Esophagus (tissue), 2 donors: Measurements from ENCODE around the gene HMGA1. TPM values are rescaled to one million over a fixed set of nuclear protein-coding genes. Genes with fewer than 3 reads are reported as not detected.

Experiments used
- H3K27ac ChIP-seq, 2 donors: one replicate each; pipeline ENCODE4 v1.5.1; 2013; ENCODE audit warnings: low read depth in 2 of 2, mild to moderate bottlenecking in 2 of 2, inconsistent platforms in 1 of 2, low read length in 1 of 2, moderate library complexity in 1 of 2
- H3K27me3 ChIP-seq, 2 donors: one replicate each; pipeline ENCODE4 v1.6.1; 2013; ENCODE audit warnings: low read length in 2 of 2, control low read depth in 1 of 2, mild to moderate bottlenecking in 1 of 2; ENCODE audit not compliant: insufficient read depth in 2 of 2, control insufficient read depth in 1 of 2
- H3K36me3 ChIP-seq, 2 donors: one replicate each; pipeline ENCODE4 v1.6.1; 2013; ENCODE audit warnings: low read length in 1 of 2; ENCODE audit not compliant: control insufficient read depth in 2 of 2, insufficient read depth in 2 of 2
- H3K4me1 ChIP-seq, 2 donors: one replicate each; pipeline ENCODE4 v1.6.1; 2013; ENCODE audit warnings: low read length in 1 of 2; ENCODE audit not compliant: control insufficient read depth in 2 of 2, insufficient read depth in 2 of 2
- H3K4me3 ChIP-seq, 2 donors: one replicate each; pipeline ENCODE4 v1.5.1; 2013; ENCODE audit warnings: low read length in 2 of 2, mild to moderate bottlenecking in 2 of 2, low read depth in 1 of 2, moderate library complexity in 1 of 2
- H3K9me3 ChIP-seq, 2 donors: one replicate each; pipeline ENCODE4 v1.6.1; 2013; ENCODE audit warnings: mild to moderate bottlenecking in 2 of 2, low read depth in 1 of 2, low read length in 1 of 2, moderate library complexity in 1 of 2; ENCODE audit not compliant: control insufficient read depth in 2 of 2, insufficient read depth in 1 of 2
- WGBS, 2 donors: extraction: QIAGEN DNeasy Blood & Tissue Kit; methylation state at CpG; one replicate each; pipeline ENCODE4 v1.1.7; 2013; 5-methylcytosine and 5-hydroxymethylcytosine counted together
- polyA plus RNA-seq, 2 donors: library from polyadenylated mRNA; stranded (reverse); fragments of 200-250 nt; gene quantifications; one replicate each; pipeline ENCODE4 v1.2.3, GENCODE V29; 2013
- donor health status: healthy with polysubstance abuse.
- donor health status: Bipolar disorder and iron deficiency.

HMGA1 gene
- polyA plus RNA-seq, 2 donors: 202 to 211 TPM

GRCh38 chr6:34273242-34273805 lies 36.7 kb downstream of the HMGA1 start:
- no peak overlapping the region for H3K27ac ChIP-seq
- WGBS, 2 donors: 68 to 70% methylated on average over 3 of the region's 3 CpGs
- no peaks in the 10 kb centered on the region for H3K27me3 ChIP-seq

DNA sequence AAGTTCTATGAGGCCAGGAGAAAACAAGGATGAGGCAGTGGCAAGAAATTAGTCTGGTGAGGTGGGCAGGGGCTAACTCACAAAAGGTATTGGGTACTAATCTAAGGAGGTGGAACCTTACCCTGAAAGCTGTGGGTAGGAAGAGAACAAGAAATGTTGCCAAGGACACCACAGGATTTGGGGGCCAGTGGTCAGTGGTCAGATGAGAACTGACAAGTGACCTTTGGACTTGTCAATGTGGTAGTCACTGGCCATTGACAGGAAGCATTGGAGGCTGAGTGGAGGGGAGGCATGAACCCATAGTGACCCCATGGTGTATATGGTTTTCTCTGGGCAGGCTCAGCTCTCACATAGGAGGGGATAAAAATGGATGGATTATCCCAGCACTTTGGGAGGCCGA lies 37.5 kb downstream of the HMGA1 start:
- H3K27ac ChIP-seq: no peak overlapping the region
- H3K9me3 ChIP-seq: no peaks in the 10 kb centered on the region
- no peaks in the 10 kb centered on the region for H3K27me3 ChIP-seq
- H3K4me3 ChIP-seq: no peak overlapping the region
- no peaks in the 10 kb centered on the region for H3K4me1 ChIP-seq
- no peaks in the 10 kb centered on the region for H3K36me3 ChIP-seq
- WGBS, 2 donors: 94 to 95% methylated on average over 1 of the region's 1 CpG

More at GRCh38 chr6:34273242-34273805, 36.7 kb downstream of the HMGA1 start:
- Histone ChIP-seq H3K9me3 (no peaks in the 10 kb centered on the region), H3K36me3 (no peaks in the 10 kb centered on the region), H3K4me3 (no peak overlapping the region), H3K4me1 (no peaks in the 10 kb centered on the region)

- no peaks in the 10 kb centered on the region for H3K9me3 ChIP-seq
- H3K4me3 ChIP-seq: no peak overlapping the region
- WGBS, 2 donors: 87 to 96% methylated on average over 3 of the region's 3 CpGs
- peaks cover 0 to 3% of the 10 kb centered on the region in 2 donors for H3K36me3 ChIP-seq
- H3K4me1 ChIP-seq: no peaks in the 10 kb centered on the region
- no peak overlapping the region for H3K27ac ChIP-seq
- H3K27me3 ChIP-seq: no peaks in the 10 kb centered on the region
Measured at GRCh38 chr6:34275128-34275804, 38.6 kb downstream of the HMGA1 start.

GRCh38 chr6:34276191-34276590 lies 39.5 kb downstream of the HMGA1 start:
- Histone ChIP-seq H3K27ac (no peak overlapping the region), H3K9me3 (no peaks in the 10 kb centered on the region)

DNA sequence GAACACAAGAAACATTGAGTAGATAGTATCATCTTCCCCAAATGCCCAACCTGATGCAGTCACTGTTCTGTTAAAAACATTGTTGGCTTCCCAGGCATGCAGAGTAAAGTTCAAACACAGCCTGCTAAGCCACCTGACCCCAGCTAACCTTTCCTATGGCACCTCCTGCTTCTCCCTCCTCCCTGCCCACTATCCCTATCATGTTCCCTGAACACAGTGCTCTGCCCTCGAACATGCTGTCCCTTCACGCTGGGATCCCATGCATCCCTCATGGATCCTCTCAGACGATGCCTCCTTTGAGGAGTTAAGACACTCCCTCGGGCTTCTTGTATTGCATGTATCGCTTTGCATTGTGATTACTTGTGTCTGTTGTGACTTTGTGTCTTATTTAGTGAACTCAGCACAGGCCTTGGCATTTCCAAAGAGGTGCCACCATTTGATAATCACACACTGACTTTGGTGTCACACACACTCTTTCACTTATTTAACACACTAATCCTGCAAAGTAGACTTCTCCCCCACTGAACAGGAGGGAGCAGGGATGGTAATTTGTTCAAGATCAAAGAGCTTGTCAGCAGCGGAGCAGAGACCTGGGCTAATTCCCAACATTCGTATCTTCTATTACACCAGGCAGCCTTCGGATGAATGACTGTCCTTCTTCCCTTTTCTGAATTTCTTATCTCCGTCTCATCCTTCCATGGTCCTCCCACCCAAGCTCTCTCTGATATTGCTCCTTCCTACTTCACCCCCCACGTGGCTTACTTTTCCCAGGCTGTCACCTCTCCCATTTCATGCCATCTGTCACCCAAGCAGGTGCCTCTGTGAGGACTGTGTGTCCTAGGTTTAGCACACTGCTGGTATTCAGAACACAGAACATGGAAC lies 40.4 kb downstream of the HMGA1 start:
- no peaks in the 10 kb centered on the region for H3K4me1 ChIP-seq
- H3K27ac ChIP-seq: no peak overlapping the region
- no peaks in the 10 kb centered on the region for H3K27me3 ChIP-seq
- H3K36me3 ChIP-seq: peaks cover 2 to 3% of the 10 kb centered on the region in 2 donors
- 67 to 79% methylated on average over 10 of the region's 10 CpGs for WGBS, 2 donors
- H3K9me3 ChIP-seq: no peaks in the 10 kb centered on the region
- no peak overlapping the region for H3K4me3 ChIP-seq

More at GRCh38 chr6:34276191-34276590, 39.5 kb downstream of the HMGA1 start:
- no peaks in the 10 kb centered on the region for H3K27me3 ChIP-seq
- 89 to 96% methylated on average over 5 of the region's 5 CpGs for WGBS, 2 donors
- peaks cover 2 to 3% of the 10 kb centered on the region in 2 donors for H3K36me3 ChIP-seq
- no peak overlapping the region for H3K4me3 ChIP-seq
- H3K4me1 ChIP-seq: no peaks in the 10 kb centered on the region

DNA sequence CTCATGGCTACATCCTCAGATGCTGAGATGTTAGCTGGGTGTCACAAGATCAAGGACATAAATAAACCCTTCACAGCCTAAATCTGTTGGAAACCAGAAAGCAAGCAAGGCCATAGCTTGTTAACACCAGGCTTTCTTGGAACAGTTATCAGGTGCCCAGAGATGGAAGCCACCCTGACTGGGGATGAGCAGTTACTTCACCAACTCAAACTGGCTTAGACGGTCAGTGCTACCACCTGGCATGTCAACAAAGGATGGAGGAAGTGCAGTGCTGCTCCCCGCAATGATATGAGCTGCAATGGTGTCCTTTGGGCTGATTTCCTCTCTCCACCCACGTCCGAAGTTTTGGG lies 41.1 kb downstream of the HMGA1 start:
- Histone ChIP-seq H3K4me1 (no peaks in the 10 kb centered on the region), H3K27me3 (no peaks in the 10 kb centered on the region)
- WGBS, 2 donors: 94 to 97% methylated on average over 4 of the region's 4 CpGs

DNA sequence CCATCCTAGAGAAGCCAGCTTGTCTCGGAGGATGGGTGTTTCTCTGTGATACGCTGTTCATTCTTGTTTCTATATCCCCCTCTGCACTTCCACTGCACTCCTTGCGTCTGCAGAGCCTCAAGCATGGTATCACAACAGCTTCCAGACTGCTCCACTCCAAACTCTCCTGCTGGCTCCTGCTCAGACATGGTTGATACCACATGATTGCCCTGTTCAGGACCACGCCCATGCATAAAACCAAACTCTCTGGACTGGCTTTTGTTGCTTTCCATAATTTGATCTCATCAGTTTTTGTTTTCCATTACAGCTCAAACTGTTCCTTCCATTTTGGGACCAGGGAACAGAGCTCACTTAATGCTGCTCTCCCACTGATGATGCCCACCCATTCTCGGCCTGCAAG lies 42.2 kb downstream of the HMGA1 start:
- 93 to 96% methylated on average over 5 of the region's 5 CpGs for WGBS, 2 donors
- Histone ChIP-seq H3K27ac (no peak overlapping the region), H3K9me3 (no peaks in the 10 kb centered on the region), H3K4me1 (no peaks in the 10 kb centered on the region), H3K36me3 (peaks cover 3 to 4% of the 10 kb centered on the region in 2 donors), H3K4me3 (no peak overlapping the region), H3K27me3 (no peaks in the 10 kb centered on the region)

More for the DNA sequence above, 41.1 kb downstream of the HMGA1 start:
- Histone ChIP-seq H3K36me3 (peaks cover 2 to 3% of the 10 kb centered on the region in 2 donors), H3K4me3 (no peak overlapping the region), H3K27ac (no peak overlapping the region), H3K9me3 (no peaks in the 10 kb centered on the region)

- no peak overlapping the region for H3K27ac ChIP-seq
- H3K36me3 ChIP-seq: peaks cover 6 to 7% of the 10 kb centered on the region in 2 donors
- no peaks in the 10 kb centered on the region for H3K27me3 ChIP-seq
- H3K9me3 ChIP-seq: no peaks in the 10 kb centered on the region
- no peak overlapping the region for H3K4me3 ChIP-seq
- no peaks in the 10 kb centered on the region for H3K4me1 ChIP-seq
- WGBS, 2 donors: 93 to 96% methylated on average over 4 of the region's 4 CpGs
Measured at GRCh38 chr6:34280216-34280615, 43.5 kb downstream of the HMGA1 start.

- 85 to 90% methylated on average over 6 of the region's 6 CpGs for WGBS, 2 donors
- Histone ChIP-seq H3K9me3 (no peaks in the 10 kb centered on the region), H3K36me3 (peaks cover 6 to 7% of the 10 kb centered on the region in 2 donors), H3K27me3 (no peaks in the 10 kb centered on the region), H3K4me1 (no peaks in the 10 kb centered on the region), H3K4me3 (no peak overlapping the region), H3K27ac (no peak overlapping the region)
Measured at GRCh38 chr6:34281702-34282334, 45.1 kb downstream of the HMGA1 start.
